ENCODE results near the gene NTF4. TPM values are rescaled to one million over a fixed set of nuclear protein-coding genes. Genes with fewer than 3 reads are reported as not detected.
"Not testable (repeated sequence)": the region's sequence is repeated elsewhere in the genome, so short reads cannot be mapped to it uniquely, and the experiment has no call there.

NTF4 gene
- total RNA-seq, 2 experiments from 2014 or later = not detected

- intact Hi-C loops (cut with micrococcal nuclease); H3K4me1 Mint-ChIP-seq (ENCODE audit: low read depth): not testable (repeated sequence)
These were observed 15.6 kb downstream of the NTF4 start, which contains the start of gene CGB8 for GRCh38 chr19:49049011-49049410. TSS of gene CGB8 (minus strand) at chr19:49049111. CDS start at chr19:49048739, 372 bp downstream.

GRCh38 chr19:49043548-49043947 lies 21.1 kb downstream of the NTF4 start, which contains the start of gene CGB5:
TSS of gene CGB5 (plus strand) at chr19:49043848. CDS start at chr19:49044210, 362 bp downstream.
- H3K36me3 Mint-ChIP-seq (ENCODE audit: low read depth); H3K4me3 Mint-ChIP-seq; intact Hi-C loops (cut with micrococcal nuclease); H3K9me3 Mint-ChIP-seq; H3K4me1 Mint-ChIP-seq (ENCODE audit: low read depth); H3K27ac Mint-ChIP-seq; CTCF ChIA-PET; DNase-seq; H3K27me3 Mint-ChIP-seq (ENCODE audit: low read depth): not testable (repeated sequence)

More at GRCh38 chr19:49049011-49049410, 15.6 kb downstream of the NTF4 start, which contains the start of gene CGB8:
- DNase-seq; H3K27ac Mint-ChIP-seq; CTCF ChIA-PET; H3K36me3 Mint-ChIP-seq (ENCODE audit: low read depth); H3K9me3 Mint-ChIP-seq; H3K27me3 Mint-ChIP-seq (ENCODE audit: low read depth); H3K4me3 Mint-ChIP-seq: not testable (repeated sequence)

GRCh38 chr19:49042666-49043065 lies 22.0 kb downstream of the NTF4 start:
- H3K27me3 Mint-ChIP-seq (ENCODE audit: low read depth); H3K4me1 Mint-ChIP-seq (ENCODE audit: low read depth); H3K4me3 Mint-ChIP-seq; H3K9me3 Mint-ChIP-seq; H3K27ac Mint-ChIP-seq; H3K36me3 Mint-ChIP-seq (ENCODE audit: low read depth); intact Hi-C loops (cut with micrococcal nuclease); DNase-seq; CTCF ChIA-PET: not testable (repeated sequence)

GRCh38 chr19:49042177-49042576 lies 22.4 kb downstream of the NTF4 start:
- CTCF ChIA-PET = no interaction called here
- Mint-ChIP-seq H3K27ac (no peak overlapping the region), H3K9me3 (no peaks in the 10 kb centered on the region), H3K4me3 (no peak overlapping the region), H3K4me1 (ENCODE audit: low read depth) (no peaks in the 10 kb centered on the region), H3K36me3 (ENCODE audit: low read depth) (no peaks in the 10 kb centered on the region), H3K27me3 (ENCODE audit: low read depth) (no peaks in the 10 kb centered on the region)
- intact Hi-C loops (cut with micrococcal nuclease) = no loop called here
- no peak for DNase-seq

GRCh38 chr19:49039736-49040135 lies 24.9 kb downstream of the NTF4 start:
- H3K36me3 Mint-ChIP-seq (ENCODE audit: low read depth); H3K4me3 Mint-ChIP-seq; intact Hi-C loops (cut with micrococcal nuclease); H3K27ac Mint-ChIP-seq; H3K4me1 Mint-ChIP-seq (ENCODE audit: low read depth); H3K27me3 Mint-ChIP-seq (ENCODE audit: low read depth); H3K9me3 Mint-ChIP-seq; DNase-seq; CTCF ChIA-PET: not testable (repeated sequence)

- intact Hi-C loops (cut with micrococcal nuclease); H3K36me3 Mint-ChIP-seq (ENCODE audit: low read depth); CTCF ChIA-PET; H3K9me3 Mint-ChIP-seq; H3K4me3 Mint-ChIP-seq; H3K27me3 Mint-ChIP-seq (ENCODE audit: low read depth); H3K4me1 Mint-ChIP-seq (ENCODE audit: low read depth); H3K27ac Mint-ChIP-seq; DNase-seq: not testable (repeated sequence)
These were observed 25.9 kb downstream of the NTF4 start for GRCh38 chr19:49038557-49039276.

- CTCF ChIA-PET = interaction anchor here (0.6 kb wide), 1 partner anchor 105 kb away, joined by 4 read pairs; no protein-coding TSS in a partner anchor
- H3K27ac Mint-ChIP-seq; H3K4me3 Mint-ChIP-seq; intact Hi-C loops (cut with micrococcal nuclease); H3K9me3 Mint-ChIP-seq; H3K27me3 Mint-ChIP-seq (ENCODE audit: low read depth); DNase-seq; H3K36me3 Mint-ChIP-seq (ENCODE audit: low read depth); H3K4me1 Mint-ChIP-seq (ENCODE audit: low read depth): not testable (repeated sequence)
These were observed 26.5 kb downstream of the NTF4 start for GRCh38 chr19:49038111-49038510.

- peak; percentile 66 for DNase-seq
- CTCF ChIA-PET; H3K36me3 Mint-ChIP-seq (ENCODE audit: low read depth); H3K27ac Mint-ChIP-seq; H3K4me1 Mint-ChIP-seq (ENCODE audit: low read depth); intact Hi-C loops (cut with micrococcal nuclease); H3K9me3 Mint-ChIP-seq; H3K4me3 Mint-ChIP-seq; H3K27me3 Mint-ChIP-seq (ENCODE audit: low read depth): not testable (repeated sequence)
These were observed 27.8 kb downstream of the NTF4 start, which contains the start of gene CGB1 for GRCh38 chr19:49036815-49037214. TSS of gene CGB1 (minus strand) at chr19:49036895. CDS start at chr19:49036711, 184 bp downstream.

GRCh38 chr19:49031642-49032301 lies 32.8 kb downstream of the NTF4 start, which contains the start of gene CGB2:
TSS of gene CGB2 (plus strand) at chr19:49031890. CDS start at chr19:49032096, 206 bp downstream.
- not testable (repeated sequence) for H3K4me1 Mint-ChIP-seq (ENCODE audit: low read depth); H3K27me3 Mint-ChIP-seq (ENCODE audit: low read depth); H3K9me3 Mint-ChIP-seq; H3K36me3 Mint-ChIP-seq (ENCODE audit: low read depth)
- Mint-ChIP-seq H3K4me3 (peak within 1 kb of the TSS; percentile 7), H3K27ac (peak within 1 kb of the TSS; percentile 17)
- intact Hi-C loops (cut with micrococcal nuclease) = loop anchor here (1.0 kb wide), 1 partner anchor 38 kb away; the partner anchor contains the start of genes GYS1 and RUVBL2
- peak; percentile 81 for DNase-seq
- CTCF ChIA-PET = interaction anchor here (0.6 to 1.2 kb wide), 4 partner anchors 13 to 38 kb away, joined by 3 to 6 read pairs (median 3); partner anchors contain the start of gene RUVBL2

GRCh38 chr19:49030323-49030722 lies 34.3 kb downstream of the NTF4 start:
- H3K4me3 Mint-ChIP-seq; H3K36me3 Mint-ChIP-seq (ENCODE audit: low read depth); intact Hi-C loops (cut with micrococcal nuclease); H3K9me3 Mint-ChIP-seq; H3K4me1 Mint-ChIP-seq (ENCODE audit: low read depth); H3K27me3 Mint-ChIP-seq (ENCODE audit: low read depth); CTCF ChIA-PET; H3K27ac Mint-ChIP-seq; DNase-seq: not testable (repeated sequence)

- H3K4me1 Mint-ChIP-seq (ENCODE audit: low read depth); H3K36me3 Mint-ChIP-seq (ENCODE audit: low read depth); H3K9me3 Mint-ChIP-seq; H3K27ac Mint-ChIP-seq; CTCF ChIA-PET; intact Hi-C loops (cut with micrococcal nuclease); H3K27me3 Mint-ChIP-seq (ENCODE audit: low read depth); H3K4me3 Mint-ChIP-seq; DNase-seq: not testable (repeated sequence)
These were observed 34.9 kb downstream of the NTF4 start for GRCh38 chr19:49029749-49030148.

GRCh38 chr19:49028686-49029085 lies 35.9 kb downstream of the NTF4 start:
- H3K9me3 Mint-ChIP-seq; H3K4me1 Mint-ChIP-seq (ENCODE audit: low read depth); H3K27me3 Mint-ChIP-seq (ENCODE audit: low read depth); intact Hi-C loops (cut with micrococcal nuclease); H3K36me3 Mint-ChIP-seq (ENCODE audit: low read depth); H3K4me3 Mint-ChIP-seq; H3K27ac Mint-ChIP-seq; CTCF ChIA-PET; DNase-seq: not testable (repeated sequence)

GRCh38 chr19:49025599-49025998 lies 39.0 kb downstream of the NTF4 start:
- DNase-seq; H3K4me3 Mint-ChIP-seq; H3K36me3 Mint-ChIP-seq (ENCODE audit: low read depth); H3K27me3 Mint-ChIP-seq (ENCODE audit: low read depth); CTCF ChIA-PET; intact Hi-C loops (cut with micrococcal nuclease); H3K9me3 Mint-ChIP-seq; H3K4me1 Mint-ChIP-seq (ENCODE audit: low read depth); H3K27ac Mint-ChIP-seq: not testable (repeated sequence)

All from activated naive CD4-positive, alpha-beta T cell treated with anti-CD3 and anti-CD28 coated beads for 36 hours (primary cell).